Hematopoietic multipotent progenitor cell treated with erythropoietin and hydrocortisone succinate and interleukin-3 and kit ligand, for 17 days (in vitro differentiated cells): ENCODE measurements around the gene CAPN15.
"Not testable (repeated sequence)": the region's sequence is repeated elsewhere in the genome, so short reads cannot be mapped to it uniquely, and the experiment has no call there.

Experiments used
- DNase-seq: peaks from one replicate; pipeline ENCODE4 v3.0.0-alpha.2; 2015; ENCODE audit warnings: low spot score

Gene CAPN15

GRCh38 chr16:507527-507926 lies 20.0 kb upstream of the CAPN15 start:
- not testable (repeated sequence) for DNase-seq

- no peak for DNase-seq
These were observed 19.5 kb upstream of the CAPN15 start for GRCh38 chr16:507996-508395.

DNA sequence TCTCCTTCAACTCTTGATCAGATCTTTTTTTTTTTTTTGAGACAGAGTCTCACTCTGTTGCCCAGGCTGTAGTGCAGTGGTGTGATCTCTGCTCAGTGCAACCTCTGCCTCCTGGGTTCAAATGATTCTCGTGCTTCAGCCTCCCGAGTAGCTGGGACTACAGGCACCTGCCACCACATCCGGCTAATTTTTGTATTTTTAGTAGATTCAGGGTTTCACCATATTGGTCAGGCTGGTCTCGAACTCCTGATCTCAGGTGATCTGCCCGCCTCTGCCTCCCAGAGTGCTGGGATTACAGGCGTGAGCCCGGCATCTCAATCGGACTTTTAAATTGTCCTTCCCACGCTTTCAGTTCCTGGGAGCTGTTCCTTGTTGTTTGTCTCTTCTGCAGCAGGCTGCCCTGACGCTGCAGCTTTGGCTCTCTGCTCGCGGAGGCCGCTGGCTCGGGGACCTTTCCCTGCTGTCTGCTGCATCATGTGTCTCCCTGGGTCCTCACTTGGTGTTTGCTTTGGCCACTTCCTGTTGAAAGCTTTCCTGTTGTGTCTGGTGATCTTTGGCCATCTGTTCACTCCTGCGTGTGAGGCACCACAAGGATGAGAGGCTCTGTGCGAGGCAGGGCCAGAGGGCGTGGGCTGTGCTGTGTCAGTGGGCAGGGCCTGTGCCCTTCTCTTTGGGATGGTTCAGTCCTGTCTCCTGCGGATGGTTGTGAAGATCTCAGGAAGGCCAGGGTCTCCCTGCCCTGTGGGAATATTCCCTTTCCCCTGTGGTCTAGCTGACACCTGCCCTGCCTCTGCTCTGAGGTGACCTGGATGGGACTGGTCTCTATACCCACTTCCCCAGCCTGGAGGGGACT lies 18.4 kb upstream of the CAPN15 start:
- DNase-seq = no peak

DNA sequence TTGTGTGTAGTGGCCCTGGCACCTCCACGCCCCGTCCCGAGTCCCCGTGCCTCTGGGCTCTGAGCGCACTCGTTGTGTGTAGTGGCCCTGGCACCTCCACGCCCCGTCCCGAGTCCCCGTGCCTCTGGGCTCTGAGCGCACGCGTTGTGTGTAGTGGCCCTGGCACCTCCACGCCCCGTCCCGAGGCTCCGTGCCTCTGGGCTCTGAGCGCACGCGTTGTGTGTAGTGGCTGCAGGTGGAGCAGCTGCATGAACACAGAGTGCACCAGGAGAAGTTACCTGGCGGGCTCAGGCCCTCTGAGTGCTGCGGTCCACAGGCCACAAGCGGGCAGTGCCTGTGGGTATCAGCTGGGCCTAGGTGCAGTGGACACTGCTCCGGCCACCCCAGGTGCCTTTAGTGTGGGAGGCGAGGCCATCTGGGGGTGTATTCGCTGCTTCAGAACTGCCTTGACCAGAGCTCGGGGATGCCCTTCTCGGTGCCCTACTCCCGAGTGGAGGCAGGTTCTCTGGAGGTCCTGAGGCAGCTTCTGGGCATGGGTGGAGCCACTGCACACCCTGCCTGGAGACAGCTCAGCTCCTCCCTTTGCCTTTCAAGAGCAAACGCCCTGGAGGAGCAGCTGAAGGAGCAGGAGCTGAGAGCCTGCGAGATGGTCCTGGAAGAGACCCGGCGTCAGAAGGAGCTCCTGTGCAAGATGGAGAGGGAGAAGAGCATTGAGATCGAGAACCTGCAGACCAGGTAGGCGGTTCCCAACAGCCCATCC lies 17.3 kb upstream of the CAPN15 start:
- no peak for DNase-seq

DNA sequence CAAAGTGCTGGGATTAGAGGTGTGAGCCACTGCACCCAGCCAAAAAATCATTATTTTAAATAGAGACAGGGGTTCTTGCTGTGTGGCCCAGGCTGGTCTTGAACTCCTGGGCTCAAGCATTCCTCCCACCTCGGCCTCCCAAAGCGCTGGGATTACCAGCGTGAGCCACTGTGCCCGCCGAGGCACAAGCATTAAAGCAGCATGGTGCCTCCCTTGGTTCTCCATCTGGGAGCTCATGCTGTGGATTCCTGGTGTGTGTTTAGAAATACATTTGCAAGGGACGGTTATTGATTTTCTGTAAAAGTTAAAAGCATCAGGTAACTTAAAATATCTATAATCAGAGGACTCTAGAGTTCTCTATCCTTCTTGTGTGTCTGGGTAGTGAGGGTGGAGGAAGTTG lies 14.7 kb upstream of the CAPN15 start:
- DNase-seq = no peak

GRCh38 chr16:513950-514349 lies 13.6 kb upstream of the CAPN15 start:
- no peak for DNase-seq

DNA sequence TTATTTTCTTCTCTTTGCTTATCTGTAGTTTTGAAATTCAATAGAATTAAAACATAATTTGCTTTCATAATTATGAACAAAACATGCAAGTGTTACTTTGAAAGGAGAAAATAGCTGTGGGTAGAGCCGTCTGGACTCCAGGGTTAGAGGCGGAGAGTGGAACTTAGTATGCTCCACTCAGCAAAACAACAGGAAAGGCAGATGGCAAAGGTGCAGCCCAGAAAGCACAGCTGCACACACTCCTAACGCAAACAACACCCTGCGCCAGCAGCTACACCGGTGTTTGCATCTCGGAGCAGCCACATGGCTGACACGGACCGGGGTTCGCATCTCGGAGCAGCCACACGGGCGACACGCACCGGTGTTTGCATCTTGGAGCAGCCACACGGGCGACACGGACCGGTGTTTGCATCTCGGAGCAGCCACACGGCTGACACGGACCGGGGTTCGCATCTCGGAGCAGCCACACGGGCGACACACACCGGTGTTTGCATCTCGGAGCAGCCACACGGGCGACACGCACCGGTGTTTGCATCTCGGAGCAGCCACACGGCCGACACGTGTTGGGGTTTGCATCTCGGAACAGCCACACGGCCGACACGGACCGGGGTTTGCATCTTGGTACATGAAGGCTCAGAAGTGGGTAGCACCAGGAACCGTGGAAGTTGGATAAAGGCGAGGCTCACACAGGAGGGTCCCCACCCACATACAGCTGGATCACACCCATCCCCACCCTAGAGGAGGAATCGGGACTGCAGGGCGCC lies 12.2 kb upstream of the CAPN15 start:
- DNase-seq = no peak

DNA sequence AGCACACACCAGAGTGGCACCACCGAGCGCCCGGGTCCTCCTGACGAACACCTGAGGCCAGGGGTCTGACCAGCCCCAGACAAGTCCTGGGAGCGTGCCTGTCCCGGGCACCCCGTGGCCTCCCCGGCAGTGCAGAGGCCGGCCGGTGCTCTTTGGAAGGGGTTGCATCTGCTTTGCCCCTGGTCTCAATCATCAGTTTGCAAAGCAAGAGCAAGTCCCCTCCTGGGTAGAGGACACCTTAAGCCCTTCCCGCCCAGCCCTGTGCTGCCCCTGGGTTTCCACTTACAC lies 11.6 kb upstream of the CAPN15 start:
- DNase-seq = no peak

- peak; percentile 21 for DNase-seq
These were observed 11.2 kb upstream of the CAPN15 start for GRCh38 chr16:516301-516700.

- DNase-seq = no peak
These were observed 8.7 kb upstream of the CAPN15 start for GRCh38 chr16:518858-519257.

DNA sequence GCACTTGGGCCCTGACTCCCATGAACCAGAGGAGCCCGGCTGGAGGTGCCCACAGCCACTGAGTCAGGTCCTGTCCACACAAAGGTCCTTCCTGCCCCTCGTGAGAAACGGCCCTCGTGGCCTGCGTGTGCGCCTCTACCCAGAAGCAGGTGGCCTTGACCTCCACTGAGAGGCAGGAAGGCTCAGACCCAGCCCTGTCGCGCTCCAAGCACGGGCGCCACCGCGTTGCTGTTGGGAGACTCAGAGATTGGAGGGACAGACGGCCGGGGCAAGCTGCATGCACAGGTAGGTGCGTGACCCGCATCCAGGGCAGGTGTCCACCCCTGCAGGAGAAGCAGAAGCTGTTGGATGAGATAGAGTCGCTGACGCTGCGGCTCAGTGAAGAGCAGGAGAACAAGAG lies 8.1 kb upstream of the CAPN15 start:
- no peak for DNase-seq

DNA sequence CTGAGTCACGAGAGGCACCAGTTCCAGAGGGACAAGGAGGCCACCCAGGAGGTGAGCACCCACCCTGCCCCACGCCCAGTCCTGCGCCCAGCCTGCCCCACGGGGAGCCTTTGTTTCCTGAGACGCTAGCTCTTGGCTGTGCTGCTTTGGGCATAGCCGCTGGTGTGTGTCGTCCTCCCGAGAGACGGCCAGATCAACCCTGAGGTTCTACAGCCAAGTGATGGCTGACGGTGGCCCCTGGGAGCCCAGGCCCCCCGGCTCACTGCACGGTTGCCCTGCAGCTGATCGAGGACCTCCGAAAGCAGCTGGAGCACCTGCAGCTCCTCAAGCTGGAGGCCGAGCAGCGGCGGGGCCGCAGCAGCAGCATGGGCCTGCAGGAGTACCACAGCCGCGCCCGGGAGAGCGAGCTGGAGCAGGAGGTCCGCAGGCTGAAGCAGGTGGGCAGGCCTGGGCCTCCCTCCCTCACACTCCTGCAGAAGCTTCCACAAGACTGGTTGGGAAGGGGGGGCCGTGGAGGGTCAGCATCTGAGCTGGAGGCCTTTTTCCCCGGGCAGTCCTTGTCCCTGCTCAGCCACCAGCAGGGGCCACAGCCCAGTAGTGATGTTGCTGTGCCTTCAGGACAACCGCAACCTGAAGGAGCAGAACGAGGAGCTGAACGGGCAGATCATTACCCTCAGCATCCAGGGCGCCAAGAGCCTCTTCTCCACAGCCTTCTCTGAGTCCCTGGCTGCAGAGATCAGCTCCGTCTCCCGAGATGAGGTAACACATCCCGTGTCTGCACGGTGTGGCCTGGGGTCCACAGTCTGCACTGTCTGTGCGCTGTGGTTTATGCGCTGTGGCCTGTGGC lies 7.4 kb upstream of the CAPN15 start:
- no peak for DNase-seq

- DNase-seq = no peak
These were observed 6.7 kb upstream of the CAPN15 start for GRCh38 chr16:520847-521246.

- DNase-seq = no peak
These were observed 5.9 kb upstream of the CAPN15 start for GRCh38 chr16:521381-522210.

- DNase-seq = no peak
These were observed 5.0 kb upstream of the CAPN15 start for GRCh38 chr16:522320-523096.

DNA sequence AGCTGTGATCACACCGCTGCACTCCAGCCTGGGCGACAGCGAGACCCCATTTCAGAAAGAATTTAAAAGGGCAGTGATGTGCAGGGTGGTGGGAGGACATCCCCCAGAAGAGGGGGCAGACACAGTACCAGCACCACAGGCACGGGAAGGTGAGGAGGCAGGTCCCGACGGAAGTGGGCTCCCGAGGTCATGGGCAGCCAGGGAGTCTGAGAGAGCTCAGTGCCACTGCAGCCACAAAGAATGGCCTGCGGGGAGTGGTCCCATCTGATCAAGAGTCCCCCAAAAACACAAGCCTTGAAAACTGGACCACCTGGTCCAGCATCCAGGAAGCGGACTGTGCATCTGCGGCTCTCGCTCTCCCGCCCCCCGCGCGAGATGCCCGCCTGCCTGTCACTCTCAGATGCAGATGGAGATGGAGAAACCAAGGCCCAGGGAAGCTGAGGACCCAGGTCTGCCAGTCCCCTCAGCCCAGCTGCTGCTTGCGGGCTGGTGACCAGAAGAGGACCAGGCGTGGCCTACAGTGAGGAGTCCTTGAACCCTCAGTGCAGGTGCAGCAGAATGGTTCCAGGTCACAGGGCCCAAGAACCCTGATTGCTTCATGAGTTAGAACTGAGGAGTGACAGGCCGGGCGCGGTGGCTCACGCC lies 4.3 kb upstream of the CAPN15 start:
- no peak for DNase-seq

DNA sequence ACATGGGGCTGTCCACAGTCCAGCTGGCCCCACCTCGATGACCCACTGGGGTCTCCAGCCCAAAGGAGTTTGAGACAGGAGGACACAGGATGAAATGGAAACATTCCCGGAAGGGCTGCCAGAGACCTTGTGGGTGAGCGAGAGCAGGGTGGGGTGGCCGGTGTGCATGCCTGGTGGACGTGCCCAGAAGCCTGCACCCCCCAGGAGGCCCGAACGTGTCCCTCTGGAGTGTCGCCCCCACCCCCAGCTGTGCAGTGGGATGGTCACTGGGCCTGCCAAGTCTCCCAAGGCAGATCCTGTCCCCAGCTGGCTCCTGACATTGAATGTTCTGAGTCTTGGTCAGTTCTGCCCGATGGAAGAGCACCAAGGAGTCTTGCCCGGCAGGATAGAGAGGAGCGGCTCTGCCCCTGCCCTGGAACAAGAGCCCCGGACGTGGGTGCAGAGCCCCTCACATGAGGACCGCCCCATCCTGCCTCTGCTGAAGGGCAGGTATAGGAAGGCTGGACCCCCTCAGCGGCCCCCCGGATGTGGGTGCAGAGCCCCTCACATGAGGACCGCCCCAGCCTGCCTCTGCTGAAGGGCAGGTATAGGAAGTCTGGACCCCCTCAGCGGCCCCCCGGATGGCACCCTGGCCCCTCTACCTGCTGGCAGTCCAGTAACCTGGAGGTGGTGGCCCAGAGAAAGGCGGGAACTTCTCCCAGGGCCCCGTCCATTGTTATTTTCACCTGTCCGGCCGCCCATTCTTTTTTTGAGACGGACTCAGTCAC lies 3.1 kb upstream of the CAPN15 start:
- no peak for DNase-seq

DNA sequence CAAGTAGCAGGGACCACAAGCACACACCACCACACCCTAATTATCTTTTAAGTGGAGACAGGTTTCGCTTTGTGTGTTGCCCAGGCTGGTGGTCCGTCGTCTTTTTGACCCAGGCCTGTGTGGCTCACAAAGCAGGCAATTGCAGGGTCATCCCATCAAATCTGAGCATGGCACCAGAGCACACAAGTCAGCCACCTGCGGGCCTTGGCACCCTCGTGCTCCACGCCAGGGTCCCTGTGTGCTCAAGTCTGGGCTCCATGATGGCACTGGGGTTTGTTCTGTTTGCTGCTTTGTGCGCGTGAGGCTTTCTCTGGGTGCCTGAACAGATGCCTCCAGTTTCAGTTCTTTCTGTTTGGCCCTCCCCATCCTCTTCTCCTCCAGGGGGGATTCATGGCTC lies 2.4 kb upstream of the CAPN15 start:
- DNase-seq = no peak
